ENCODE results near the gene PPP2R1B.

- TF ChIP-seq CTCF (IDR thresholded peaks at IDR 0.05) (no peak), POLR2A (IDR thresholded peaks at IDR 0.05) (no peak), POLR2AphosphoS5 (IDR thresholded peaks at IDR 0.05) (no peak)
These were observed 6.8 kb downstream of the PPP2R1B start for GRCh38 chr11:111759376-111759775.

Measured in prostate gland (tissue), 2 donors.